Transverse colon (tissue), 4 donors: ENCODE measurements around the gene SNX18.

ENCODE experiments used
- CTCF ChIP-seq, 5 experiments: fragments of 200-600 bp in 3 of 5; fragments of 450-650 bp in 2 of 5; sonication (generic) in 3 of 5; IDR thresholded peaks; 1 replicate in 2 of 5; 2 replicates in 3 of 5; pipeline ENCODE4 v1.5.1; 2016 to 2017; ENCODE audit warnings: antibody characterized with exemption in 5 of 5, inconsistent platforms in 3 of 5, mild to moderate bottlenecking in 2 of 5, moderate library complexity in 1 of 5
- EP300 ChIP-seq: sonication (generic); formaldehyde crosslinking; IDR thresholded peaks from one replicate; pipeline ENCODE4 v1.6.1; 2017; ENCODE audit warnings: antibody characterized with exemption, low read depth
- POLR2AphosphoS5 ChIP-seq, 3 donors: sonication (generic); formaldehyde crosslinking; IDR thresholded peaks; one replicate each; pipeline ENCODE4 v1.6.1; 2016; ENCODE audit warnings: antibody characterized with exemption in 3 of 3

- TF ChIP-seq CTCF (IDR thresholded peaks at IDR 0.05) (no peak), EP300 (no peak), POLR2AphosphoS5 (IDR thresholded peaks at IDR 0.05) (no peak)
Measured at GRCh38 chr5:54514841-54515432, 2.6 kb upstream of the SNX18 start.
